GM21367 (cell line): ENCODE measurements around the gene UBE2Q2.

Source experiments
- ATAC-seq: cut with Tn5 transposase; IDR thresholded peaks from one replicate; pipeline ENCODE4 v1.9.1; 2021; ENCODE audit not compliant: unreplicated experiment

Gene UBE2Q2

DNA sequence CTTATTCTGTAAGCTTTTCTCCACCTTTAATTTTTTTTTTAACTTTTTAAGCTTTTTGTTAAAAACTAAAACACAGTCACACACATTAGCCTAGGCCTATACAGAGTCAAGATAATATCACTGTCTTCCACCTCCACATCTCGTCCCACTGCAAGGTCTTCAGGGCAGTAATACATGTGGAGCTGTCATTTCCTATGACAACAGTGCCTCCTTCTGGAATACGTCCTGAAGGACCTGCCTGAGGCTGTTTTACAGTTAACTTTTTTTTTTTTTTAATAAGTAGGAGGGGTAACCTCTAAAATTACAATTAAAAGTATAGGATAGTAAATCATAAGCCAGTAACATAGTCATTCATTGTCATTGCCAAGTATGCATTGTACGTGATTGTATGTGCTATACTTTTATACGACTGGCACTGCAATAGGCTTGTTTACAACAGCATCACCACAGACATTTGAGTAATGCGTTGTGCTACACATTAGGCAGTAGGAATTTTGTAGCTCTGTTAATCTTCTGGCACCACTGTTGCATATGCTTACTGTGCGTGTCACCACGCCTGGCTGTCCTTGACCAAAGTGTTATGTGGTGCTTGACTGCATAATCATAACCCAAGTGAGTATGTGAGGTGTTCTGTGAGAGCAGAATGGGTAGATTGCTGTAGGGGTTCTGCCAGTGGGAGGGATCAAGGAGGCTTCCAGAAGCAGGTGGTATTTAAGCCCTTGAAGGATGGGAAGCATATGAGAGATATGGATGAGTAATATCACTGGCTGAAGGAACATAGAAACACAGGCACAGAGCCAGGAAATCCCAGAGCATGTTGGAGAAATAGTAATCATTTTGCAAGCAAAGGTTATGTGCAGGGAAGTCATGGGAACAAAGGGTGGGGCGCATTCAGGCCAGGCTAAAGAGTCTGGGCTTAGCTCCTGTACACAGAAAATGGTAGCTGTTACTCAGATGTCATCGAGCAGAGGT, 78.8 kb downstream of the UBE2Q2 start:
- ATAC-seq, result no peak

GRCh38 chr15:75923756-75924155, 80.5 kb downstream of the UBE2Q2 start:
- ATAC-seq, result no peak

DNA sequence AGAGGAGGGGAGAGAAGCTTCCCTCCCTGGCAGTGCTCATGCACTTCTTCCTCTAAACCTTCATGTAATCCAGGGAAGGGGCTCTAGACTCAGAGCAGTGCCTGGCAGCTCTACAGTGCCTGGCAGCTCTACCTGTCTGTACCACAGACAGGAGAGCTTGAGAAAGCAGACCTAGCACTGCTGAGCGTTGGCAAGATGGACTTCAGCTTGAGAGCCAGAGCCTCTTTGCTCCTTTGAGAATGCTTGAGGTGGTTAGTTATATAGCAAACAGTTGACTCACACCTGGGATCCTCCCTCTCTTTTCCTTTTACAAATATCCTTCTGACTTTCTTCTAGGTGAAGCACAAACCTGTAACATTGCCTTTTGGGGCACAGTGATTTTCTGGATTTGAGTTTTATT, 81.3 kb downstream of the UBE2Q2 start:
- ATAC-seq, result no peak

GRCh38 chr15:75925440-75925839, 82.2 kb downstream of the UBE2Q2 start:
- ATAC-seq, result no peak

GRCh38 chr15:75926931-75927330, 83.7 kb downstream of the UBE2Q2 start:
- no peak for ATAC-seq

- ATAC-seq, result no peak
Measured at GRCh38 chr15:75927601-75928000, 84.4 kb downstream of the UBE2Q2 start.

DNA sequence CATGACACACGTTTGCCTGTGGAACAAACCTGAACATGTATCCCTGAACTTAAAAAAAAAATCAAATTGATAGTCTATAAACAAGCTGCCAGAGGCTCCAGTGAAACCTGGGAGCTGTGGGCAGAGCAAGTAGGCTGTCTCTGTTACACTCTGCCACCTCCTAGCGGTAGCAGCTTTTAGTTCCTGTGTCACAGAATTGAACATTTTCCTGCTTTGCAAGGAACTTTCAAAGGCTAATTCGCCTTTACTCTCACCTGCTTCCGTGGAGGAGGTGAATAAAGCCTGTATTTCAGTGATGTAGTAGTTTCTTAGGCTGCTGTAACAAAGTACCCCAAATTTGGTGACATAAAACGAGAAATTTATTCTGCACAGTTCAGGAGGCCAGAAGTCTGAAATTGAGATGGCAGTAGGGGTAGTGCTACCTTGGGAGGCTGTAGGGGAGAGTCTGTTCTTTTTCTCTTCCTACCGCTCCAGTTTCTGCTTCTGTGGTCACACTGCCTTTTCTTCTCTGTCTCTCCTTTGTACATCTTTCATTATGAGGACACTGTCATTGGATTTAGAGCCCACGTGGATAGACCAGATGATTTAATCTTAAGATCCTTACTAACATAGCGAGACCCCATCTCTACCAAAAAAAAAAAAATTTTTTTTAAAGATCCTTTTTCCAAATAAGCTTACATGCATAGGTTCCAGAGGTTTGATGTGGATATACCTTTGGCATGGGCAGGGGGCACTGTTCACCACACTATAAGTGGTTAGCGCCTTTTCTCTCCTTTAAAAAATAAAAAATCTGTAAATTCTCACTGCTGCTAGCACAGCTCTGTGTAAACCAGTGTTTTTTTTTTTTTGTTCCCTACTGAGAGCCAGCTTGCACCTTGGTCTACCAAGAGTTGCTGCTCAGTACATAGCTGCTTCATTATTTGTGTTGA, 85.7 kb downstream of the UBE2Q2 start:
- ATAC-seq, result no peak

DNA sequence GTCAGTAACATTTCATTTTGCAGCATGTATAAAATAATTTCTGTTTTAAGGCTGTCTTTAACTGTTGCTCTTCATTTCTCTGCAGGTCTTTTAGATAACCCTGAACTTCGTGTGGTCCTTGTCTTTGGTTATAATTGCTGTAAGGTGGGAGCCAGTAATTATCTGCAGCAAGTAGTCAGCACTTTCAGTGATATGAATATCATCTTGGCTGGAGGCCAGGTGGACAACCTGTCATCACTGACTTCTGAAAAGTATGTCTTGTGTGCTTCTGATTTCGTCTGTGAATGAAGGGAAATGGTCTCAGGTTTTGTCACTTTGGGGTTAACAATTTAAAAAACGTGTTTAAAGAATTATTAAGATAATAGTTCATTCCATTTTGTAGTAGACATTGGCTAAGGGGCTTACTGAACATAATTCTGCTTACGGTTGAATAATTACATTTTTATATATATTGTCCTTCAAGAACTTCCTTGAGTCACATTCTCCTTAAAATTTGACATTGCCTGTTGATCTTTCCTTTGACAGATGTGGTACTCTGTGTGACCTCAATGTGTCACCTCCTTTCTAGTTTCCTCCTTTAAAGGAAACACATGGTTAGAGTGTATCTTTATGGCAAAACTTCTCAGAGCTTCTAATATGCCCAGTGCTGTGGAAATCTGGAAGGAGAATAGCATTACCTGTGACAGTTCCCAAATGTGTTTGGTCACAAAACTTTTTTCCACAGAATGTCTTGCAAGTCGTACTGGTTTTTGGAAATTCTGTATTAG, 86.7 kb downstream of the UBE2Q2 start:
- ATAC-seq, result no peak

DNA sequence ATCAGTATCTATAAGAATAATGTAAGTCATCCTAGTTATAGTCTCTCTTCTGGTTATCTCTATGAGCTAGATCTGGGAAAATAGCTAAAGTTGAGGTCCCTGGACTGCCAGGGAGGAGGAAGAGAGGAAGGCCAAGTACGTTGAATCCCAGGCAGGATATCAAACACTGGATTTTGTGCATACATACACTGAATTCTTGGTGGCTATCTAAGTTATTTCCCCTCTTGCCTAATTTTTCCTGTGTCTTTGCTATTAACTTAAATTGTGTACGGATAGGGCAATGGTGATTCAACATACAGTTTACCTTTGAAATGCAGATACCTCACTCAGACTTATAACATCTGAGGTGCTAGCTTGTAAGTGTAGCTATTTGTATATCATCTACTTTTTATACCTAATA, 87.6 kb downstream of the UBE2Q2 start:
- ATAC-seq, result no peak

GRCh38 chr15:75942464-75942863, 99.2 kb downstream of the UBE2Q2 start:
- ATAC-seq, result no peak

GRCh38 chr15:75943246-75943645, 100.0 kb downstream of the UBE2Q2 start:
- ATAC-seq, result no peak

DNA sequence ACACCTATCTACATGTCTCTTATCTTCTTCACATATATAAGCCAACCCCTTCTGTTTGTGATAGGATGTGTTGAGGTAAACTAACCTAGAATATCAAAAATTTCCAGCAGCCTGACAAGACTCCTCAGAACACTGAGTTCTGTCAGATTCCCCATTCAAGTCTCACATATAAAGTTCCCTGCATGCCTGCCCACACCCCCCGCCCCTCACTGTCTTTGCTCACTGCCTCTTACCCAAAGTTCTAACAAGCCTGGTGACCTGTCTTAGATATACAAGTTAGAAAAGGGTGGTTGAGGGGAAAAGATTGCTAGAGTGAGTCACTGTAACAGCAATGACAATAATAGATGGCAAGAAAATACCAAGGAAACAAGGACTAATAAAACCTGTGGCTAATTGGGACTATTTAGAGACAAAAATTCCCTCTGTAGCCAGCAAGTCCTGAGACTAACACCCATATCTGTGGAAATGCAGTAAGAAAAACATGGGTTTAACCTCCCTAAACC, 100.5 kb downstream of the UBE2Q2 start:
- no peak for ATAC-seq

GRCh38 chr15:75945953-75946352, 102.7 kb downstream of the UBE2Q2 start:
- ATAC-seq, result no peak

DNA sequence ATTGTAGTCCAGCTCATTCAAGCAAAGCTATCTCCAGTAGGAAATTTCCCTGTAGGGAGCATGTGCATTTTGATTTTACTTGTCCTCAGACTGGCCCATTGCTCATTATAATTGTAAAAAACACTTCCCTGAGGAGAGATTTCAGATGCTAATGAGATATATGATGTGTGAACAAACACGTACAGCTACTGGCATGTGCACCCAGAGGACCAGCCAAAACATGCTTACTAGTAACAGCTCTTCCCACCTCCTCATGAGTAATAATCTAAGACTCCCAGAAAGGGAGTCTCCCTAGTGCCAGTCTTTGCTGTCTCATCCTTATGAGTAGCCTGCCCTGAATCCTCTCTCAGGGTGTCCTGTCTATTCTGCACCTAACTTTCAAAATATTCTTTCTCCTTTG, 103.8 kb downstream of the UBE2Q2 start:
- no peak for ATAC-seq

- ATAC-seq, result no peak
Measured at GRCh38 chr15:75948761-75949296, 105.6 kb downstream of the UBE2Q2 start.
